ENCODE results near the gene RERE. TPM values are rescaled to one million over a fixed set of nuclear protein-coding genes. Genes with fewer than 3 reads are reported as not detected.
A peak's percentile ranks its signal among the peaks of the same experiment; 100 is the strongest.

The RERE gene
- polyA plus RNA-seq, 1 of the 3 experiments (the other 2 are of a cell fraction) = 8.1 TPM

- Histone ChIP-seq H4K20me1 (ENCODE audit: insufficient read depth) (no peaks in the 10 kb centered on the region), H3K9me3 (no peaks in the 10 kb centered on the region), H3K79me2 (ENCODE audit: insufficient read depth) (peaks cover 12% of the 10 kb centered on the region), H3K4me2 (no peak overlapping the region; the same call in 1 of the 2 replicates), H3K4me1 (ENCODE audit: control insufficient read depth in 1 of 2, insufficient read depth in 2 of 2, low read depth in 1 of 2, low read length in 1 of 2) (peaks cover 11 to 38% of the 10 kb centered on the region in 2 experiments), H3K9ac (no peak overlapping the region), H3K27ac (ENCODE audit: low read depth in 2 of 2, low read length in 1 of 2) (peak overlapping the region; percentile 66 to 67), H3K9me2 (no peaks in the 10 kb centered on the region), H3K36me3 (replicated peaks in 1 of 2; ENCODE audit: control insufficient read depth in 1 of 2, insufficient read depth in 2 of 2, low read length in 1 of 2) (no peaks in the 10 kb centered on the region), H2AFZ (ENCODE audit: low read depth) (no peak overlapping the region), H3K4me3 (ENCODE audit: low read depth in 2 of 2, low read length in 1 of 2) (no peak overlapping the region), H3F3A (replicated peaks; ENCODE audit: insufficient read depth) (peaks cover 19% of the 10 kb centered on the region), H3K27me3 (ENCODE audit: insufficient read depth) (no peaks in the 10 kb centered on the region)
- ChIA-PET POLR2A (no interaction called here), CTCF (interaction anchor here (1.7 to 5.9 kb wide), 11 partner anchors 7 to 286 kb away, joined by 5 to 65 read pairs (median 18); no protein-coding TSS in a partner anchor)
- TF ChIP-seq IRF3 (IDR thresholded peaks at IDR 0.05; ENCODE audit: low read depth, low read length) (no peak), JUND (IDR thresholded peaks at IDR 0.05) (peak; percentile 32; the same call in 1 of the 2 replicates)
- no peak for DNase-seq
- WGBS (ENCODE audit: low lambda C conversion rate) = 40% methylated on average over 3 of the region's 4 CpGs
These were observed 254.3 kb downstream of the RERE start for GRCh38 chr1:8562881-8563865.

- ChIA-PET POLR2A (no interaction called here), CTCF (interaction anchor here (0.9 to 5.9 kb wide), 31 partner anchors 8 to 290 kb away, joined by 3 to 65 read pairs (median 6); no protein-coding TSS in a partner anchor)
- no peak overlapping the region for H3K4me2 ChIP-seq
- H3K79me2 ChIP-seq (ENCODE audit: insufficient read depth) = peaks cover 7% of the 10 kb centered on the region
- DNase-seq = no peak
- H3K4me1 ChIP-seq (ENCODE audit: control insufficient read depth in 1 of 2, insufficient read depth in 2 of 2, low read depth in 1 of 2, low read length in 1 of 2) = peaks cover 11 to 38% of the 10 kb centered on the region in 2 experiments
- H3K9me2 ChIP-seq = no peaks in the 10 kb centered on the region
- TF ChIP-seq GATA2 (CRISPR knock-in tag; IDR thresholded peaks at IDR 0.05) (no peak), YY1 (IDR thresholded peaks at IDR 0.05; ENCODE audit: low read depth) (no peak), GABPA (IDR thresholded peaks at IDR 0.05; ENCODE audit: low read depth) (no peak), ELF1 (IDR thresholded peaks at IDR 0.05) (no peak), CTCF (IDR thresholded peaks at IDR 0.05) (no peak), RXRA (IDR thresholded peaks at IDR 0.05; ENCODE audit: borderline replicate concordance, low read depth) (no peak), EZH2phosphoT487 (IDR thresholded peaks at IDR 0.05; ENCODE audit: borderline replicate concordance, low read depth) (no peak), USF1 (IDR thresholded peaks at IDR 0.05; ENCODE audit: borderline replicate concordance, low read depth) (no peak), FOSL2 (IDR thresholded peaks at IDR 0.05; ENCODE audit: borderline replicate concordance, low read depth) (no peak), USF2 (IDR thresholded peaks at IDR 0.05; ENCODE audit: borderline replicate concordance, low read depth, low read length) (no peak), TEAD4 (IDR thresholded peaks at IDR 0.05; ENCODE audit: borderline replicate concordance, insufficient read depth) (no peak), EP300 (IDR thresholded peaks at IDR 0.05; ENCODE audit: borderline replicate concordance in 1 of 2, low read depth in 1 of 2, low read length in 1 of 2) (no peak), CHD2 (IDR thresholded peaks at IDR 0.05; ENCODE audit: low read length, partially characterized antibody) (no peak), SIN3A (IDR thresholded peaks at IDR 0.05; ENCODE audit: borderline replicate concordance, low read depth, low read length) (no peak), IRF3 (IDR thresholded peaks at IDR 0.05; ENCODE audit: low read depth, low read length) (no peak), MXI1 (IDR thresholded peaks at IDR 0.05; ENCODE audit: low read depth, low read length) (no peak)
- no peak overlapping the region for H3K4me3 ChIP-seq (ENCODE audit: low read depth in 2 of 2, low read length in 1 of 2)
- no peak overlapping the region for H2AFZ ChIP-seq (ENCODE audit: low read depth)
- peaks cover 0 to 1% of the 10 kb centered on the region in 2 experiments for H3K36me3 ChIP-seq (replicated peaks in 1 of 2; ENCODE audit: control insufficient read depth in 1 of 2, insufficient read depth in 2 of 2, low read length in 1 of 2)
- WGBS (ENCODE audit: low lambda C conversion rate) = 100% methylated on average over 2 of the region's 2 CpGs
- peaks cover 19% of the 10 kb centered on the region for H3F3A ChIP-seq (replicated peaks; ENCODE audit: insufficient read depth)
- H3K27ac ChIP-seq (ENCODE audit: low read depth in 2 of 2, low read length in 1 of 2) = no peak overlapping the region
- no peak overlapping the region for H3K9ac ChIP-seq
- no peaks in the 10 kb centered on the region for H4K20me1 ChIP-seq (ENCODE audit: insufficient read depth)
- no peaks in the 10 kb centered on the region for H3K27me3 ChIP-seq (ENCODE audit: insufficient read depth)
- H3K9me3 ChIP-seq = no peaks in the 10 kb centered on the region
These were observed 255.2 kb downstream of the RERE start for GRCh38 chr1:8562222-8562621.

All from SK-N-SH (cell line).